PFSK-1 (cell line): ENCODE measurements around the gene CCDC138.

ENCODE experiments used
- FOXP2 ChIP-seq: optimal IDR thresholded peaks from 2 replicates; pipeline ENCODE3; 2011; ENCODE audit warnings: borderline replicate concordance, control low read depth, inconsistent platforms; ENCODE audit not compliant: insufficient read depth; ENCODE audit errors: extremely low read length, extremely low read depth
- POLR2AphosphoS5 ChIP-seq: IDR thresholded peaks from 2 replicates; pipeline ENCODE4 v1.6.1; 2012; ENCODE audit warnings: low read depth, mild to moderate bottlenecking, control low read depth, low read length, moderate library complexity
- SIN3A ChIP-seq: IDR thresholded peaks from 2 replicates; pipeline ENCODE4 v1.6.1; 2012; ENCODE audit warnings: mild to moderate bottlenecking, low read length, moderate library complexity, borderline replicate concordance; ENCODE audit not compliant: insufficient read depth
- TAF1 ChIP-seq: IDR thresholded peaks from 2 replicates; pipeline ENCODE4 v1.6.1; 2012; ENCODE audit warnings: low read length, control low read depth, borderline replicate concordance; ENCODE audit not compliant: insufficient read depth
- TF ChIP-seq, protein P1 (sequence below), 2 experiments: IDR thresholded peaks; 2 replicates each; pipeline versions ENCODE4 v1.6.1 to v1.8.0; 2011 to 2012; ENCODE audit warnings: low read depth in 2 of 2, low read length in 2 of 2, control low read depth in 1 of 2, inconsistent platforms in 1 of 2, mild to moderate bottlenecking in 1 of 2, moderate library complexity in 1 of 2; ENCODE audit not compliant: insufficient read depth in 1 of 2

CCDC138 gene

DNA sequence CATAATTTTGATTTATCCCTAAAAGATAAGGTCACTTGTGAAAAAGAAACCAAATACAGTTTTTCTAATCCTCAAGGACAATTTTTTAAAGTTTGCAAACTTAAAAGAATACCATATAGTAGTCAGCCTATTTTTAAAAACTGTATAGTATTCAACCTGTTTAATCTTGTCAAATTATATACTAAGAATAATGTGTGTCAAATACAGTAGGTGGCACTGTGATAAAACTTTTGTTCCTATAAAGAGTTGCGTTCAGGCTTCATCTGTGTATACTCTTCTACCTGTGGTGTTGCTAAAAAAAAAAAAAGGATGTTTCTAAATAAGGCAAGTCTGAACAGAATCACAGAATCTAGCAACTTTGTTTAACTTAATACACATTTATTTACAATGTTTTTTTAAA lies 68.6 kb downstream of the CCDC138 start:
- no peak for TF ChIP-seq FOXP2

DNA sequence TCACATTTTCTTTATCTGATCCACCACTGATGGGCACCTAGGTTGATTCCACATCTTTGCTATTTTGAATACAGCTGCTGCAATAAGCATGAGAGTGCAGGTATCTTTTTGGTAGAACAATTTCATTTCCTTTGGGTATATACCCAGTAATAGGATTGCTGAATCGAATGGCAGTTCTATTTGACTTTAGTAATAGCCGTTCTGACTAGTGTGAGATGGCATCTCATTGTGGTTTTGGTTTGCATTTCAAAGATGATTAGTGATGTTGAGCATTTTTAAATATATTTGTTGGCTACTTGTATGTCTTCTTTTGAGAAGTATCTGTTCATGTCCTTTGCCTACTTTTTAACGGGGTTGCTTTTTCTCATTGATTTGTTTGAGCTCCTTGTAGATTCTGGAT lies 72.3 kb downstream of the CCDC138 start:
- no peak for TF ChIP-seq TAF1
- TF ChIP-seq FOXP2 = no peak

DNA sequence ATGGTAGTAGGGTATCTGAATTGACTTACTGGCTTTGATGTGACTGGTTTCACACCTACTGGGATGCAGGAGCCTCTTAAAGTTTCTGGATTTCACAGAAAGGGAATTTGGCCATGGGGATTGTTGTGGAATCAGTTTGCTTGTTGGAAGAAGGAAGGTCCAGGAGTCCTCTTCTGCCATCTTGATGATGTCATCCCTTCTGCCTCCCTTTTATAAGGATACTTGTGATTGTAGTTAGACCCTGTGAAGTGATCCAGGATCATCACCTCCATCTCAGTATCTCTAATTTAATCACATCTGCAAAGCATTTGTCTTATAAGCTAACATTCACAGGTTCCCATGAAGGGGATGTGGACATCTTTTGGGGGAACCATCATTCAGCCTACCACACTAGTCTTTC lies 79.5 kb downstream of the CCDC138 start:
- TF ChIP-seq TAF1 = no peak
- no peak for TF ChIP-seq POLR2AphosphoS5
- TF ChIP-seq, protein P1, sequence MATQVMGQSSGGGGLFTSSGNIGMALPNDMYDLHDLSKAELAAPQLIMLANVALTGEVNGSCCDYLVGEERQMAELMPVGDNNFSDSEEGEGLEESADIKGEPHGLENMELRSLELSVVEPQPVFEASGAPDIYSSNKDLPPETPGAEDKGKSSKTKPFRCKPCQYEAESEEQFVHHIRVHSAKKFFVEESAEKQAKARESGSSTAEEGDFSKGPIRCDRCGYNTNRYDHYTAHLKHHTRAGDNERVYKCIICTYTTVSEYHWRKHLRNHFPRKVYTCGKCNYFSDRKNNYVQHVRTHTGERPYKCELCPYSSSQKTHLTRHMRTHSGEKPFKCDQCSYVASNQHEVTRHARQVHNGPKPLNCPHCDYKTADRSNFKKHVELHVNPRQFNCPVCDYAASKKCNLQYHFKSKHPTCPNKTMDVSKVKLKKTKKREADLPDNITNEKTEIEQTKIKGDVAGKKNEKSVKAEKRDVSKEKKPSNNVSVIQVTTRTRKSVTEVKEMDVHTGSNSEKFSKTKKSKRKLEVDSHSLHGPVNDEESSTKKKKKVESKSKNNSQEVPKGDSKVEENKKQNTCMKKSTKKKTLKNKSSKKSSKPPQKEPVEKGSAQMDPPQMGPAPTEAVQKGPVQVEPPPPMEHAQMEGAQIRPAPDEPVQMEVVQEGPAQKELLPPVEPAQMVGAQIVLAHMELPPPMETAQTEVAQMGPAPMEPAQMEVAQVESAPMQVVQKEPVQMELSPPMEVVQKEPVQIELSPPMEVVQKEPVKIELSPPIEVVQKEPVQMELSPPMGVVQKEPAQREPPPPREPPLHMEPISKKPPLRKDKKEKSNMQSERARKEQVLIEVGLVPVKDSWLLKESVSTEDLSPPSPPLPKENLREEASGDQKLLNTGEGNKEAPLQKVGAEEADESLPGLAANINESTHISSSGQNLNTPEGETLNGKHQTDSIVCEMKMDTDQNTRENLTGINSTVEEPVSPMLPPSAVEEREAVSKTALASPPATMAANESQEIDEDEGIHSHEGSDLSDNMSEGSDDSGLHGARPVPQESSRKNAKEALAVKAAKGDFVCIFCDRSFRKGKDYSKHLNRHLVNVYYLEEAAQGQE (IDR thresholded peaks at IDR 0.05; ENCODE audit: insufficient read depth in 1 of 2, low read depth in 2 of 2, low read length in 2 of 2) = no peak
- no peak for TF ChIP-seq SIN3A
- no peak for TF ChIP-seq FOXP2

DNA sequence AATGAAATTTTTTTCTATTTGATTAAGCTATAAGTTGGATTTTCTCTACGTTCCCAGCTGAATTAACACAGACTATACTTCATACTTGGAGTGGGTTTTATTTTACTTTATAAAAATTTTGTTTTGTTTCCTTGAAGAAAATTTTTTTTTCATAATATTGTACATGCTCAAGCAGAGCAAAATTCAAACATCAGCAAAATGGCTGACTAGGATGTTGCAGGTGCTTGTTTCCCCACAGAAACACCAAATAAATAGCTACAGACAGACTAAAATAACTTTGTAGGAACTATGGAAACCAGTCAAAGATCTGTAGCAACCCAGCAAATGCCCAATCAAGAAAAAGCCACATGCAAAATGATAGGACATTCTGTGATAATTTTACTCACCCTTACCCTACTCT lies 82.3 kb downstream of the CCDC138 start:
- TF ChIP-seq, protein P1 (IDR thresholded peaks at IDR 0.05; ENCODE audit: insufficient read depth in 1 of 2, low read depth in 2 of 2, low read length in 2 of 2) = no peak
- TF ChIP-seq SIN3A = no peak
- no peak for TF ChIP-seq FOXP2
- TF ChIP-seq TAF1 = no peak
- TF ChIP-seq POLR2AphosphoS5 = no peak

DNA sequence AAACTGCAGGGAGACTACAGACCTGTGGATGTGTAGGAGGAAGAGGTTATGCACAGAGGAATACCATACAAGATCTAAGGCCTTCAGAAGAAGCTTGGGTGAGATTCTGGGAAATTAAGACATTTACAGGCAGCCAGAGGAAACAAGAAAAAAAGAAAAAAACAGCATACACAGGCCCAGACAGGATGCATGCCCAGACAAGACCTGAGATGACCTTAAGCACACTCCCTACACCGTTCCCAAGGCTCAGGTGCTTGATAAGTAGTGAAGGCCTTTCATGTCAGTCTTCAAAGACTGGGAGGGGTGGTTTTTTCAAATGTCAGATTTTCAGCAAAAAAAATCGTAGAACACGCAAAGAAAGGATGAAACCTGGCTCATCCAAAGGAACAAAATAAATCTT lies 83.0 kb downstream of the CCDC138 start:
- TF ChIP-seq SIN3A = no peak
- no peak for TF ChIP-seq TAF1
- TF ChIP-seq, protein P1 (IDR thresholded peaks at IDR 0.05; ENCODE audit: insufficient read depth in 1 of 2, low read depth in 2 of 2, low read length in 2 of 2) = no peak

DNA sequence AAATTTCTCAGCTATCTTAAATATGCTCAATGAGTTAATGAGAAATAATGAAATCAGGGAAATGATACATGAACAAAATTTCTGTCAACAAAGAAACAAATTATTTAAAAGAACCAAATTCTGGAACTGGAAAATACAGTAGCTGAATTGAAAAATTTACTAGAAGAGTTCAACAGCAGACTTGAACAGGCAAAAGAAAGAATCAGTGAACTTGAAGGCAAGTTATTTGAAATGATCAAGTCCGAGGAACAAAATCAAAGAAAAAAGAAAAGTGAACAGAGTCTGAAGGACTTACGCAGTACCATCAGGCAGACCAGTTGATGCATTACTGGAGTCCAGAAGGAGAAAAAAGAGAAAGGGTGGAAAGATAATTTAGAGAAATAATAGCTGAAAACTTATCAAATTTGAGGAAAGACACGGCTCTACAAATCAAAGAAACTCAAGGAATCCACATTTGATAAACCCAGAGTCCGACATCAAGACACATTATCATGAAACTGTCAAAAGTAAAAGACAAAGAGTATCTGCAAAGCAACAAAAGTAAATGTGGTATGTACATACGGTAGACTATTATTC lies 83.6 kb downstream of the CCDC138 start:
- TF ChIP-seq SIN3A (no peak), TAF1 (no peak), POLR2AphosphoS5 (no peak), FOXP2 (no peak)
- TF ChIP-seq, protein P1 (IDR thresholded peaks at IDR 0.05; ENCODE audit: insufficient read depth in 1 of 2, low read depth in 2 of 2, low read length in 2 of 2) = no peak
